NOMO-1 treated with dmso at 0.1 percent for 144 hours (cell line): ENCODE results near the gene NPAS4.
A peak's percentile ranks its signal among the peaks of the same experiment; 100 is the strongest.
"Not testable (repeated sequence)": the region's sequence is repeated elsewhere in the genome, so short reads cannot be mapped to it uniquely, and the experiment has no call there.

ENCODE experiments used
- DNase-seq: peaks from one replicate; lab custom pipeline; 2025; ENCODE audit not compliant: unreplicated experiment; lab: John Stamatoyannopoulos, UW

Gene NPAS4

DNA sequence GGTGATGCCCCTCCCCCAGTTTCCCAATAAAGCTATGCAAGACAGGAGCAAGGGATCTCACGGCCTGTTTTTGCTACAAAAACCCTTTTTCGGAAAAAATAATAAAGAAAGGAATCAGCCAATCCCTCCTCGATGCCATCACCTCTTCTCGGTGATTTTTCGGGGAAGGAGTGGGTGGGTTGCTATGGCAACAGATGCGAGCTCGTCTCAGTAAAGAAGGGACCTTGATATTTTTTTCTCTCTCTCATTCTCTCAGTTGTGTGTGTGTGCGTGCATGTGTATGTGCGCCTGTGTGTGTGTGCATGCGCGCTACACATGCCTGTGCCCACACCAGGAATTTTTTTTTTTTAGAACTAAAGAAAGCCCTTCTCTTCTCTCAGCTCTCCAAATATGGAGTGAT is 3.8 kb upstream of the NPAS4 start:
- no peak for DNase-seq

DNA sequence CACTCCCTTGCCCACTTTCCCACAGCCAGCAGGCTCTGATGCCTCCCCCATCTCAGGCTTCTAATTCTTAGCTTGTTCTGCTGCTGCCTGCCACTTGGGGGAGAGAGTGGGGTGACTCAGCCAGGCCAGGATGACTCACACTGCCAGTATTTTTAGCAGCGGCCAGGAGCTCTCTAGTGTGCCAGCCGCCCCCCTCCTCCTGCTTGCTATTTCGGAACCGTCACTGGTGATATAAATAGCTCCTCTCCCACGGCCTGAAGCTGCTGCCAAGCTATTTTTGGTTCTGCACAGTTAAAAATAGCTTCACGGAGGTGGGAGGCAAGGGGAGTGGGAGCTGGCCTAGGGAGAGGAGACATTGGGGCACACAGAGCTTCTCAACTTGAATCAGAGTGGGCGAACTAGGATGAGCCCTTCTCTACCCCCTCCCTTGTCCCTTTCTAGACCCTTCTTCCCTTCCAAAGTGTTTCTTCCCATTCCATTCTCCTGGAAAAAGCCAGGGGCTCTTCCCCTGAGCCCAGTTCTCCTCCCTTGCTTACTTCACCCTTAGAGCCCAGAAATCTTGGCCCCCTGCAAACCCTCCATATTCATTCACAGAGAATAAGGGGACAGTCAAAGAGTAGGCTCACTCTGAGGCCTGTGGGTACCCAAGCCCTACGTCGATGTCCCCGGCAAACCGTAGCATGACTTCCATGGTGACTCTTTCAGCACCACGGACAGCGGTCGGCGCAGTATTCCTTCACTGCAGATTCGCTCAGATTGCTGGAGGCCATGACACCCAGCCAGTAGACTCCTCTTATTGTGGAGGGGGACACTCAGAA is 2.5 kb upstream of the NPAS4 start:
- peak; percentile 82 for DNase-seq

- DNase-seq = no peak
Observed at GRCh38 chr11:66418986-66419308, 1.9 kb upstream of the NPAS4 start.

DNA sequence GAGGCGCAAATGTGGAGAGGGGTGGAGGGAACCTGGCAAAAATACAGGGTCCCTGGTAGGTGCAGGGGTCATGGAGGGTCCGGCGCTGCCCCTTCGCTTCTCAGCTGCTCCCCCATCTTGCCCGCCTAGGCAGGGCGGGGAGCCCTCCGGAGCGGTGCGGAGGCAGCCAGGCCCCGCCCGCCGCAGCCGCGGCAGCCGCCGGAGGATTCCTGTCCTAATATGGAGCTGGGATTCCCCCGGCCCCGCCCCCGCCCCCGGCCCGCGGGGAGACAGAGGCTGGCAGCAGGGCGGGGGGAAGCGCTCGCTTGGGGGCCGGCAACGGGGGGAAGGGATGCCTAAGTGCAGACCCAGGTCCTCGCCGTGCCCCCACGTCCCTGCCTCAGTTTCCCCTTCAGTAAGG is 1.0 kb upstream of the NPAS4 start:
- no peak for DNase-seq

- peak; percentile 39 for DNase-seq
Observed at GRCh38 chr11:66421492-66422205, 814 bp downstream of the NPAS4 start.

DNA sequence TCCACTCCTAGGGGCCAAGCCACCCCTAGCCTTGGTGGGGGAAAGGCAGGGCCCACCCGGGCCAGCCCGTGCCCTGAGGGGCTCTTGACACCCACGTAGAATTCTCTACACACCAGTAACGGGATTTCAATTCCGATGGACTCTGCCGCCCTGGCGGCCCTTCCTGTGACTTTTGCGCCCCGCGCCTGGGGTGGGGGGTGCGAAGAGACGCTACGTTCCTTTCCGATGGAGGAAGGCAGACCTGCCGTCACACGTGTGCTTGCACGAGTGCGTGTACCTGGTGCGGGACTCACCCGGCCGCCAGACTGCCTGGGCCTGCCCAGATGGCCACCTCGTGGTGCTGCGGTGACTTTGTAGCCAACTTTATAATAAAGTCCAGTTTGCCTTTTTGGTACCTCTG is 5.5 kb downstream of the NPAS4 start:
- DNase-seq = no peak

DNA sequence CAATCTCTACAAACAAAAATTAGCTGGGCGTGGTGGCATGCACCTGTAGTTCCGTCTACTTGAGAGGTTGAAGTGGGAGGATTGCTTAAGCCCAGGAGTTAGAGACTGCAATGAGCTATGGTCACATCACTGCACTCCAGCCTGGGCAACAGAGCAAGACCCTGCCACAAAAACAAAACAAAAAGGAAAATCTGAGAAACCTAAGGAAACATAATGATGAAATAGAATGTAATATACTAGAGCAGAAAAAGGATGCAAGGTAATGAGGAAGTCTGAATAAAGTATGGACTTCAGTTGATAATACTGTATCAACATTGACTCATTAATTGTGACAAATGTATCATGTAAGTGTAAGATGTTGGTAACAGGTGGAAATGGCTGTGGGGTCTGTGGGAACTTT is 8.1 kb downstream of the NPAS4 start:
- no peak for DNase-seq

- peak; percentile 17 for DNase-seq
Observed at GRCh38 chr11:66429983-66430602, 9.3 kb downstream of the NPAS4 start.

- not testable (repeated sequence) for DNase-seq
Observed at GRCh38 chr11:66431287-66431686, 10.5 kb downstream of the NPAS4 start.

DNA sequence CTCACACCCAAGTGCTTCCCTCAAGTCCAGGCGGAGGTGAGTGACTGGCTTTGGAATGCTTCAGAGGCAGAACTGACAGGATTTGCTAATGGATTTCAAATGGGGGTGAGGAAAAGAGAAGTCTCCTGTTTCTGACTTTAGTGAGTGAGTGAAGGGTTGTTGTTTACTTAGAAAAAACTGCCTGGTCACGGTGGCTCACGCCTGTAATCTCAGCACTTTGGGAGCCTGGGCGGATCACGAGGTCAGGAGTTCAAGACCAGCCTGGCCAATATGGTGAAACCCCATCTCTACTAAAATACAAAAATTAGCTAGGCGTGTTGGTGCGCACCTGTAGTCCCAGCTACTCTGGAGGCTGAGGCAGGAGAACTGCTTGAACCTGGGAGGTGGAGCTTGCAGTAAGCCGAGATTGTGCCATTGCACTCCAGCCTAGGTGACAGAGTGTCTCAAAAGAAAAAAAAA is 11.1 kb downstream of the NPAS4 start:
- DNase-seq = not testable (repeated sequence)

GRCh38 chr11:66432597-66432996 is 11.8 kb downstream of the NPAS4 start:
- DNase-seq = no peak

- DNase-seq = no peak
Observed at GRCh38 chr11:66437979-66438503, 17.2 kb downstream of the NPAS4 start.

- peak; percentile 89 for DNase-seq
Observed at GRCh38 chr11:66438504-66439466, 17.9 kb downstream of the NPAS4 start, which contains the start of gene MRPL11. Gene MRPL11, minus strand, starts transcription at chr11:66438848. Its CDS starts 94 bp downstream, at chr11:66438754.

DNA sequence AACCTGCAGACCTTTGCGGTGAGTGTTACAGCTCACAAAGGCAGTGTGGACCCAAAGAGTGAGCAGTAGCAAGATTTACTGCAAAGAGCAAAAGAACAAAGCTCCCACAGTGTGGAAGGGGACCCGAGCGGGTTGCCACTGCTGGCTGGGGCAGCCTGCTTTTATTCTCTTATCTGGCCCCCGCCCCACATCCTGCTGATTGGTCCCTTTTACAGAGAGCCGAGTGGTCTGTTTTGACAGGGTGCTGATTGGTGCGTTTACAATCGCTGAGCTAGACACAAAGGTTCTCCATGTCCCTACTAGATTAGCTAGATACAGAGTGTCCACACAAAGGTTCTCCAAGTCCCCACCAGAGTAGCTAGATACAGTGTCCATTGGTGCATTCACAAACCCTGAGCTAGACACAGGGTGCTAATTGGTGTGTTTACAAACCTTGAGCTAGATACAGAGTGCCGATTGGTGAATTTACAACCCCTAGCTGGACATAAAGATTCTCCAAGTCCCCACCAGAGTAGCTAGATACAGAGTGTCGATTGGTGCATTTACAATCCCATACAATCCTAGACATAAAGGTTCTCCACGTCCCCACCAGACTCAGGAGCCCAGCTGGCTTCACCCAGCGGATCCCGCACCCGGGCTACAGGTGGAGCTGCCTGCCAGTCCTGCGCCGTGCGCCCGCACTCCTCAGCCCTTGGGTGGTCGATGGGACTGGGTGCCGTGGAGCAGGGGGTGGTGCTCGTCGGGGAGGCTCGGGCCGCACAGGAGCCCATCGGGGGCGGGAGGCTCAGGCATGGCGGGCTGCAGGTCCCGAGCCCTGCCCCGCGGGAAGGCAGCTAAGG is 19.5 kb downstream of the NPAS4 start:
- not testable (repeated sequence) for DNase-seq

DNA sequence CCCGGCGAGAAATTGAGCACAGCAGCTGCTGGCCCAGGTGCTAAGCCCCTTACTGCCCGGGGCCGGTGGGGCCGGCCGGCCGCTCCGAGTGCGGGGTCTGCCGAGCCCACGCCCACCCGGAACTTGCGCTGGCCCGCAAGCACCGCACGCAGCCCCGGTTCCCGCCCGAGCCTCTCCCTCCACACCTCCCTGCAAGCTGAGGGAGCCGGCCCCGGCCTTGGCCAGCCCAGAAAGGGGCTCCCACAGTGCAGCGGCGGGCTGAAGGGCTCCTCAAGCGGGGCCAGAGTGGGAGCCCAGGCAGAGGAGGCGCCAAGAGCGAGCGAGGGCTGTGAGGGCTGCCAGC is 20.1 kb downstream of the NPAS4 start:
- DNase-seq = not testable (repeated sequence)

- DNase-seq = peak; percentile 83
Observed at GRCh38 chr11:66443602-66444001, 22.8 kb downstream of the NPAS4 start.

GRCh38 chr11:66447012-66447411 is 26.2 kb downstream of the NPAS4 start:
- DNase-seq = no peak

DNA sequence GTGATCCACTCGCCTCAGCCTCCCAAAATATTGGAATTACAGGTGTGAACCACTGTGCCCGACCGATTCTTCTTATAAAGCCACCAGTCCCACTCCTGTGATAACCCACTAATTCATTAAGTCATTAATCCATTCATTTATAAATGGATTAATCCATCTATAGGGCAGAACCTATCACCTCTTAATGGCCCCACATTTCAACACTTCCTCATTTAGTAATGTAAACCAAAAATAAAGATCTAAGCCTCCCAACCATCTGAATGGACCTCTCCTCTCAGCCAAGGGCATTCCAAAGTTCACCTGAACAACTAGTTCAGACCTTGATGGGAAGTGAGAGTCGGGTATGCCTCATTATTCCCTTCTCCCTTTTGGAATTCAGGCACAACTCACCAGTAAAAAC is 27.7 kb downstream of the NPAS4 start:
- DNase-seq = peak; percentile 29

- DNase-seq = peak; percentile 38
Observed at GRCh38 chr11:66450560-66450959, 29.7 kb downstream of the NPAS4 start.

- DNase-seq = no peak
Observed at GRCh38 chr11:66451663-66452062, 30.8 kb downstream of the NPAS4 start.
